ENCODE measurements around the gene PMPCA.
"Not testable (repeated sequence)": the region's sequence is repeated elsewhere in the genome, so short reads cannot be mapped to it uniquely, and the experiment has no call there.

Gene PMPCA

DNA sequence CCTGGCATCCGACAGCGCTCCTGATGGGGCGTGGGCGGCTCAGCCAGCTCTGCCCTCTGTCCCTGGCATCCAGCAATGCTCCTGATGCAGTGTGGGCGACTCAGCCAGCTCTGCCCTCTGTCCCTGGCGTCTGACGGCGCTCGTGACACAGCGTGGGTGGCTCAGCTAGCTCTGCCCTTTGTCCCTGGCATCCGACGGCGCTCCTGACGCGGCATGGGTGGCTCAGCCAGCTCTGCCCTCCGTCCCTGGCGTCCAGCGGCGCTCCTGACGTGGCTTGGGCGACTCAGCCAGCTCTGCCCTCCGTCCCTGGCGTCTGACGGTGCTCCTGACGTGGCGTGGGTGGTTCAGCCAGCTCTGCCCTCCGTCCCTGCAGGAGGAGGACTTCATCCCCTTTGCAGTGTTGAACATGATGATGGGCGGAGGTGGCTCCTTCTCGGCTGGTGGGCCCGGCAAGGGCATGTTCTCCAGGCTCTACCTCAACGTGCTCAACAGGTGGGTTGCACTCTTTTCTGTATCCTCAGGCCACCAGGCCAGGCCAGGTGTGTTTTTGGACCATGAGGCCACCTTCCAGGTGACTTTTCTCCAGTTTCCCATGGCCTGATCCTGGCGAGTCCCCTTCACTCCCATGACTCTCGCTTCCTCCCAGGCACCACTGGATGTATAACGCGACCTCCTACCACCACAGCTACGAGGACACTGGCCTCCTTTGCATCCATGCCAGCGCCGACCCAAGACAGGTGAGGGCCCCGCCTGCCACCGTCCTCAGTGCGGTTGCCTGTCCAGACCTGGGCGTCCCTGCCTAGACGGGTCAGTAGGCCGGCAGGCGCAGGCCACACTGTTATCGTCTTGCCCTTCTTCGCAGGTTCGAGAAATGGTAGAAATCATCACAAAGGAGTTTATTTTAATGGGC lies 8.0 kb downstream of the PMPCA start:
- no peak for DNase-seq

DNA sequence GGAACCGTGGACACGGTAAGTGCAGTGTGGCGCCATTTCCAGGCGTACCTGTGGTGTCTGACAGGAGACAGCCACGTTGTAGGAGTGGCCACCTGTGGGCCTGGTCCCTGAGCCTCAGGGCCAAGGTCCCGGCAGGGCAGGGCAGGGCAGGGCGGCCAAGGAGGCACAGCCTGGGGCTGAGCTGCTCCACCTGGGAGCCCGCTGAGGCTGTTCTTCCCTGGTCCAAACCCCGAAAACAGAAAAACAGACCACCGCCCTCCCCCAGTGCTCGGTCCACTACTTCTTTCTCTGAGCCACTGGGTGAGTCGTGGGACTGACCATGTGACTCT lies 8.6 kb downstream of the PMPCA start:
- no peak for DNase-seq

DNA sequence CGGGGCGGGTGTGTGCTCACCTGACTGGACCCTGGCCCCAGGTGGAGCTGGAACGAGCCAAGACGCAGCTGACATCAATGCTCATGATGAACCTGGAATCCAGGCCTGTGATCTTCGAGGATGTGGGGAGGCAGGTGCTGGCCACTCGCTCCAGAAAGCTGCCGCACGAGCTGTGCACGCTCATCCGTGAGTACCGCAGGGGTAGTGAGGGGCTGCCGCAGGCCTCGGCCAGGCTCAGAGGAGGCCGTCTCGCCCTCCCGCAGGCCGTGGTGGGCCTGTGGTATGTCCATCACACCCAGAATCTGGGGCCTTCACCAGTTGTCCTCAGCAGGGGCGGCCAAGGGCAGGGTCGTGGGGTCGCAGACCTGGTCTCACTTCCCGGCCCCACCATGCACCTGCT lies 11.3 kb downstream of the PMPCA start:
- DNase-seq: no peak

DNA sequence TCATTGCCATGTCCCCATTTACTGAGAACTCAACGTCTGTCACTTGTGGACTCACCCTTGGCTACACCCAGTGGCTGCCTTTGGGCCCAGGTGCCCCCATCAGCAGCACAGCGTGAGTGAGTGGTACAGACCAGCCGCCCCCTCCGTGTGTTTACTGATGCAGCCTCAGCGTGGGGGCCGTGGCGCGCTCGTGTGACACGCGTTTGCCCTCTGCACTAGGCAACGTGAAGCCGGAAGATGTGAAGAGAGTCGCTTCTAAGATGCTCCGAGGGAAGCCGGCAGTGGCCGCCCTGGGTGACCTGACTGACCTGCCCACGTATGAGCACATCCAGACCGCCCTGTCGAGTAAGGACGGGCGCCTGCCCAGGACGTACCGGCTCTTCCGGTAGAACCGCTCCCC lies 12.4 kb downstream of the PMPCA start:
- no peak for DNase-seq

DNA sequence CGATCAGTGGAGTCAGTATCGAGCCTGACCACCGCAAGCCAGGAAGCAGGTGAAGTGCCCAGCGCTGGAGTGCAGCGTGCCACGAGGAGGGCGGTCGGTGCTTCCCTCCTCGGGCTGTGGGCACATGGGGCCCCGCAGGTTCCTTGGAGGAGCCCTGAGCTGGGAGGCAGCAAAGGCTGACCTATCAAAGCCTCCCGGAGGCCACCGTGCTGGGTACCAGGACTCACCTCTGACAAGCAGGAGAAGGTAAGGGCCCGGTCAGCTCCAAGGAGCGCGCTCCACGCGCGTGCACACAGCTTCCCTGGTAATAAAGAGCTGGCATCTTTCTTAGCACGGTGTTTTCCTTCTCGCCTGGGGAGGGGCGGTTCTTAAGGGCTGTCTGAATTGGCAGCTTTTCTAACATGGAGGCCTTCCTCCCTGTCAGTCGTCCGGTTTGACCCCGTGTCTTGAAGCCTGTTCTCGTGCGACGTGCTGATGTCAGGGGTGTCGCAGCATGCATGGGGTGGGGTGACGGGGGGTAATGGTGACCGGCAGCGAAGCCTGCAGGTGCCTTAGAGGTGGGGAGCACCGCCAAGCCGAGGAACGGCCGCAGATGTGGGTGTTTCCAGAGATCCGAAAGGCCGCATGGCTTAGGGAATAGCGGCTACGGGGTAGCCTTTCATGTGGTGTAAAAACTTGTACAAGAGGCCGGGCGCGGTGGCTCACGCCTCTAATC lies 13.1 kb downstream of the PMPCA start:
- no peak for DNase-seq

DNA sequence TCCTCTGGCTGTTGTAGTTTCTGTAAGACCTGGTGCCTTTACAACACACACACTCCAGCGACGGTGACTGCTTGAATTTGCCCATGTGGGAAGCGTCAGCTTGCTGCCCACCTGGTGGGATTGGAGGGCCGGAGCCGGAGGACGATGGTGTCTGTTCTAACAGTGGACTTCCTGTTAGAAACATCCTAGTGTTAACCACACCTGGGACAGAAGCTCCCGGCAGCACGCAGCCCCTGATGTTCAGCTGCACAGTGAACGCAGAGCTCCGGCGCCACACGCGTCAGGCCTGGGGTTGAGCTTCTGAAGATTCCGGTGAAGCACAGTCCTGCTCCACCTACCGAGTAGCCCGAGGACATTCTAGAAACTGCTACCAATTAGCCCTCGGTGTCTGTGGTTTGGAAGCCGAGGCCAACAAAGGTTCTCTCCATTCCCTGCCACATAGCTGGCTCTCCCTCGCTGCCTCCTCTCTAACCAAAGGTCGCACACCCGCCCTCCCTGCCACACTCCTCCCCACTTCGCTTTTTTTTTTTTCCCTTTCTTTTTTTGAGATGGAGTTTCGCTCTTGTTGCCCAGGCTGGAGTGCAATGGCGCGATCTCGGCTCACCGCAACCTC lies 14.4 kb downstream of the PMPCA start:
- no peak for DNase-seq

DNA sequence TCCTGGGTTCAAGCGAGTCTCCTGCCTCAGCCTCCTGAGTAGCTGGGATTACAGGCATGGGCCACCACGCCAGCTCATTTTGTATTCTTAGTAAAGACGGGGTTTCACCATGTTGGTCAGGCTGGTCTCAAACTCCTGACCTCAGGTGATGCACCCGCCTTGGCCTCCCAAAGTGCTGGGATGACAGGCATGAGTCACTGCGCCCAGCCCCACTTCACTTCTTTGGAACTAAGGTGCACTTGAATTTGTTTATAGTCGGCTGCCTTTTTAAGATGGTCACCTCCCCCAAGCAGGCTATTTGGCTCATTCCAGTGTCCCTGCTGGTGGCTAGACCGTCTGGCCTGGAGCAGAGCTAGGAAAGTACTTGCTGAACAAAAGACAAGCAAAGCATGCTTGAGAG lies 14.9 kb downstream of the PMPCA start:
- not testable (repeated sequence) for DNase-seq

DNA sequence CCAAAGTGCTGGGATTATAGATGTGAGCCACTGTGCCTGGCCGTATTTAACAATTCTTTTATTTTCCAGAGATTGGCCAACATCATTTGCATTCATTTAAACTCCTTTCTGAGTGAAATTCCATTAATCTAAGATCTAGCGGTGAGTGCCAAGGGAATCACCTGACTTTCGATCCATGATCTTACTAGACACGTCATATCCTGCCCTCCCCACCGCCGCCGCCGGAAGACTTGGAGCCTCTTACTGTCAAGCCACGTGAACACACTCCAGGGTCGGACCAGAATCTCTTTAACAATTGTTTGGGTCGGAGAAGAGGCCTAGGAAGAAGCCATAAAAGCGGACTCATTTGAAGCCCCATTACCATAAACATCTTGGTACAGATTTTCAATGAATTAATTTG lies 16.3 kb downstream of the PMPCA start:
- no peak for DNase-seq

DNA sequence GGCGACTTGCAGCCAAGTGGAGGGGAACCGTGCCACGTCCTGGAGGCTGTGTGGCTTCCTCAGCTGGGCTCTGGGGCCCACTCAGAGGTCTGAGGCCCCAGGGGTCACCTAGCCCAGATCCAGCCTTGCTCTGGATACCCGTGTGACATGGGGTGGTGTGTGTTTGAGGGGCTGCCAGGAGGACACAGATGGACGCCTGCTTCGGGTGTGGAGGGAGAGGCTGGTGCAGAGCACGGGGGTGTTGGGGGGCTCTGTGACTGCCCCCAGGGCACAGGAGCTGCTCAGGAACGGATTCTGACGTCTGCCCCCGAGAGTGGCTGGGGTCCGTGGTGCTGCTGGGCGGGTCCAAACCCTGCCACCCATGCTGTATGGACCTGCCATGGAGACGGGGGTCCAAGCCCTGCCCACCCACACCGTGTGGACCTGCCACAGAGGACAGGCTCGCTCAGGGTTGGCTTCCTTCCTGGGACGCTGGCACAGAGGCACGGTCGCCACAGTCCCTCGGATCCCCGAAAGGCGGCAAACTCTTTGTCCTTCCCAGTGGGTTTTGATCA lies 18.7 kb downstream of the PMPCA start:
- no peak for DNase-seq

DNA sequence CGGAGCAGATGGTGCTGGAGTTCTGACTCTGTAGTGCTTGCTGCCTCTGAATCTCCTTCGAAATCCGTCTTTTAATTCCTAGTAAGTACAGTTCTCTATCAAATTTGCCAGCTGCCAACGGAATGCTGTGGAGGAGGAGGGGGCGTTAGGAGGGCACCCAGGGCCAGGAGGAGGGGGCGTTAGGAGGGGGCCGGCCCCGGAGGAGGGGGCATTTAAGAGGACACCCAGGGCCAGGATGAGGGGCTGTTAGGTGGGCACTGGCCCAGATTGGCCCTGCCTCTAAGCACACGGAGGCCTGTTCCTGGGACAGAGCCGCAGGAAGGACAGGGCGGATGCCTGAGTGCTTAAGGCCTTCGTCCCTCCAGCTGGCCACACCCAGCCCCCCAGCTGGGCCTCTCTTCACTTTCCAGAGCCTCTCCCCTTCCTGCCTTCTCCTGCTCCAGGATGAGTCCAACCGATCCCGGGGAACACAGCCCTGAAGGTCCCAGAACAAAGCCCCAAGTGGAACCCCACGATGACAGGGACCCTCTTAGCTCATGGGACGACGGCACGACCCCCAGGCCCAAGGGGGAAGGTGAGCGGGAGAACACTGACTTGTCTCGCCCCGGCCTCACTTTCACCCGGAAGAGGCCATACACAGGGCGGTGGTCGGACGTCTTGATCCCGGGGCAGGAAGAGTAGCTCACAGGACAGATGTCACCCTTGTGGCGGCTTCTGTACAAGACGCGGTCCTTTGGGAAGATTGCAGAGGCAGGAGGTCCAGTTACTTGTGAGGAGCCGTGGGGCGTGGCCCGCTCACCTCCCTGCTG lies 19.4 kb downstream of the PMPCA start:
- no peak for DNase-seq

DNA sequence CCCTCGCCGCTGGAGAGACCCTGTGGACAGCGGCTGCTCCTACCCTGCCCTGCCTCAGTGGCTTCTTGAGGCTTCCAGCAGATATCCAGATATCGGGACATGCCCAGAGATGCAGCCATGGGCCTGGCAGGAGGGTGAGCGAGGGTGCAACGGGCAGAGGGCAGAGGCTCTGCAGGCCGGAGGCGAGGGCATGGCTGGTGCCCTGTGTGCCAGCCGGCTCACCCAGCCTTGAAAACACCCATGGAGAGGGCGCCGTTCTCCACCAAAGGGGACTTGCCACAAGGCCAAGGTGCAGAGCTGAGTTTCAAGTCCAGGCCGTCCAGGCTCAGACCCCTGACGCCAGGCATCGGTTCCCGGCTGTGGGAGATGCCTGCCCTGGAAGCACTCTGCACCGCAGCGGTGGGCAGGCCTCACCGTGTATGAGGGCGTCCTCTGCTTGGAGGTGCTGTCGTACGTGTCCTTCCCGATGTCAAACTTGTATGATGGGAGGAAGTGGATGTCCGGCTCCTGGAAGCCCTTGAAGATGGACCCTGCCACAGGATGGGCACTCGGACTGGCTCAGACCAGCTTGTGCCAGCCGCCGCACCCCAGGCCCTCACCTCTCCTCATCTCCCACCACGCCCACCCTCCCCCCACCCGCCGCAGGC lies 20.3 kb downstream of the PMPCA start:
- no peak for DNase-seq

DNA sequence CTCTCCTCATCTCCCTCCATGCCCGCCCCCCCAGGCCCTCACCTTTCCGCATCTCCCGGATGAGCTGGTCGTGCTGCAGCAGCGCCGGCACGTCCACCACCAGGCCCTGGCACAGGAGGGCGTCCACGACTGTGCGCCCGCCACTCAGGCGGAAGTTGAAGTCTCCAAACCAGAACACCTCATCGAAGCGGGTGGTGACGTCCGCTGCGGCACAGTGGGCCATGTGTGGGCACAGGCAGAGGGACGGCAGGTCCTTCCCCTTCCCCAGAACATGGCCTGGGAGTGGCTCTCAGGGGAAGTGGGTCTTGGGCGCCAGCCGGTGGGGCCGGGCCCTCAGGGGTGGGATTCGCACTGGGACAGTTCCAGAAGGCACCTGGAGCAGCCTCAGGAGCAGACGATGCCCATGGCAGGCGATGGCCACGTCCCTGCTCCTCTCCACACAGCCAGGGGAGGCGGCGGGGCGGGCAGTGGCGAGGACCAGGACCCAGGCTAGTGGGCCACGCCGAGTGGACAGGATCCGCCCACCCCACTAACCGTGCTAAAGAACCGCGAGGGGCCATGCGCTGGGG lies 21.4 kb downstream of the PMPCA start:
- DNase-seq: no peak

DNA sequence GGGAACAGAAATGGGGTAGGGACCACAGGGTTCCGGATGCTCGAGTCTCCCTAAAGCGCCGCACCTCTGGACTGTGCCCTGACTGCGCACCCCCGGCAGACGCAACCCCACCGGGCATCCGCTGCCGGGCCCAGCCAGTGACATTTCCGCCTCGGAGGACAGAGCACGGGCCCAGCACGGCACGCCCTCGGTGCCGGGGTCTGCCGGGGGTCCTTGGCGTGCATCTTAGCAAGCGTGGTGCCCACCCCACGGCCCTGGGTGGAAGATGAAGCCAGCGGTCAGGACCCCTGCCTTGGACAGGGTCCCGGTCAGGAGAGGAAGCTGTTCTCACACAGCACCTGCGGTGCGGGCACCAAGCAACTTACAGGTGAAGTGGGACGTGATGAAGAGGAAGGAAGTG lies 22.1 kb downstream of the PMPCA start:
- DNase-seq: no peak

DNA sequence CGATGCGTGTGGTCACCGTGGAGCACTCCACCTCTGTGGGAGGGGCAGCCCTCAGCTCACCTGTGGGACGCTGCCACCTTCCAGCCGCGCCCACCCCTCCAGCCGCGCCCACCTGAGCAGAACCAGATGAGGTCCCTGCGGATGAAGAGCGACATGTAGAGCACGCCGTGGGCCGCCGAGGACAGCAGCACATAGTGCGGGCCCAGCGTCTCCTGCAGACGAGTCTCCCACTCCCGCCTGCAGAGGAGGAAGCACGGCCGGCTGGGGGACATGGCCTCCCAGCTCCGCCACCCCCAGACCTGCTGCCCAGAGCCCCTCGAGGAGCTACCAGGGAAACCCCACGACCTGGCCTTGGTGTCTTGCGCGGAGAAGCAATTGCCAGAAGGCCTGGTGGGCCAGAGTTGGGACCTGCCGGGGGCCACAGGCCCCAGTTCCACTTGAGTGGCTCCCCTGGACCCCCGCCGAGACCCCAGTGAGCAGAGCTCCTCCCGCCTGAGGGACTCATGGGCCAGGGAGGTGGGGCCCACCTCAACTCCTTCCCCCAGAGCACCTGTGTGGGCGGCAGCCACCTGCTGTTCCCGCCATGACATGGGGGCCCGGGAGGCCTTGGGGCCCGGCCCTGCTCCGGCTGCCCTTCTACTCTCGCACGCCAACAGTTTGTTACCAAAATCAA lies 22.7 kb downstream of the PMPCA start:
- no peak for DNase-seq

DNA sequence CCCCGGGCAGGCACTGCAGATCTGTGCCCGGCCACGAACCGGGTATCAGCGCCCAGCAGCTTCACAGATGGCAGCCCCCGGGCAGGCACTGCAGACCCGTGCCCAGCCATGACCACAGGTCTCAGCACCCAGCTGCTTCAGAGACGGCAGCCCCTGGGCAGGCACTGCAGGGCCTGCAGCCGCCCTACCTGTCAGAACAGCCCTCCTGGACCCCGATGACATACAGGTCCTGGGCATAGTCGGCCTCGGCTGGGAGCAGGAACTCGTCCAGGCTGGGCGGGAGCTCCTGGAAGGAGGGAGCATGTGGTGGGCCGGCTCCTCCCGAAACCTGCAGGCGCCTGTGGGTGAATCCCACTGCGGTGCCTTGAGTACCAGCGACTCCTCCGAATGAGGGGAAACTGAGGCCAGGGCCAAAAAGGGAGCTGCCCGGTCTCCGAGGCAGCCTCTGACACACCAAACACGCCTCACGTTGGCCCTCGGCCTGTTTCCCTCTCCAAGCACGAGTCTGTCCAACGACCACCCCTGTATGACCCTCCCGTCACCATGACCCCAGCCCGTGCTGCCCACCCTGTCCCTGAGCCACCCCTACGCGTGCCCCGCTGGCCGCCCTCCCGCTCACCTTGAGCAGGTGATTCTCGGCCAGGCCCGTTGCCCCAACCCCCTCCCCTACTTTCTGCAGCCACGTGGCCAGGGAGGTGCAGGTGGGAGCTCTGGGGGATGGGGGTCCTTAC lies 23.6 kb downstream of the PMPCA start:
- DNase-seq: no peak

DNA sequence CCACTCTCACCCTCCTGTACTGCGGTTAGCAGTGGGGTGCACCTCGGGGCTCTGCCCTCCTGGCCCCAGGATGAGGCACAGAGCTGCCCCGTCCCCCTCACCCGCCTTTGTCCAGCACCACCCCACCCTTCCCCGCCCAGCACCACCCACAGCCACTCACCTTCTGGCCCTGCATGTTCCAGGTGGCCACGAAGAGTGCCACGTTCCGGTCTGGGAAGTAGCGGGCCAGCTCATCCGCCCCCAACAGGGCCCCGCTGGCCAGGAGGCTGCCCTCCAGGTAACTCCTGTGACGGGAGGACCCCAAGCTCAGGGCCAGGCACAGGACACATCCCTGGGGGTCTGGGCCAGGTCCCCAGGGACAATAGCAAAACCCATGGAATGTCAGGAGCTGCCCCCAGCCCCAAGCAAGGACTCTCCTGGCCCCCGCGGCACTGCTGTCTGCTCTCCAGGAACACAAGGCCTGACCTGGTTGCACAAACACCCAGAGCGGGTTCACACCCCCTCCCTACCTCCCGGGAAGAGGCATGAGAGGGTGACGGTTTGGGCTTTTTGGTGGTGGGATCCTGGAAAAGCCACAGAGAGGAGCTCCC lies 24.2 kb downstream of the PMPCA start:
- DNase-seq: no peak

DNA sequence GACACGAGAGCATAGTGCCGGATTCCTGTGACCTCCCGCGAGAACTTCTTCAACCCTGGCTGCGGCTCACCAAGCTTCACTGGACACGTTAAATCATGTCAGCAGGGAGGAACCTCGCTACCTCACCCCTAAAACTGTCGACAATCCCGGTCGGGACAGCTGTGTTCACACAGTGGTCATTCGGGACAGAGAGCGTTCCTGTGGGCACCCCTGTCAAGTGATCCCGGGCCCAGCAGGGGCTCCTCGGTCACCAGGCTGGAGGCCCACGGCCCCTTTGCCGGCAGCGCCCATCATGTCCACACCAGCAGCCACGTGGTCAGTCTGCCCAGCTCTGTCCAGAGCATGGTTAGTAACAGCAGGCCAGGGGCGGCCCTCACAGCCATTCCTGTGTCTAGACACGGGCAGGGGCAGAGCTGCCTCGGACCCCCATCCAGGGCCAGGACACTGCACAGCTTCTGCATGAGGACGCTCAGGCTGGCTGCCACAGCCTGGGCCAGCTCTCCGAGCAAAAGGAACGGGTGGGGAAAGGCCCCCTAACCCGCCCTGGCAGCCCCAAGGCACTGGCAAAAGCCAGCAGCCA lies 25.7 kb downstream of the PMPCA start:
- DNase-seq: no peak

DNA sequence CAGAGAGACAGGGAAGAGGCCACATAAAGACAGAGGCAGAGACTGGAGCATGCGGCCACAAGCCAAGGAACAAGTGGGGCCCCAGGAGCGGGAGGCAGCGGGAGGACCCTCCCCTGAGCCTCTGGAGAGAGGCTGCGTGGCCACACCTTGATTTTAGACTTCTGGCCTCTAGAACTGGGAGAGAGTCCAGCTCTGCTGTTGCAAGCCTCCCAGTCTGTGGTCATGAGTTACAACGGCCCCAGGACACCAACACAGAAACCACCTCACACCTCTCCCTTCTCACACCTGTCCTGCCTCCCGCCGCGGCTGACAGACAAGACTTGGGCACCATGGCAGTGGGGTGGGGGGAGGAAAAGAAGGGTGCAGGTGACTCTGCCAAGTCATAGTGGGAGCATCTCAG lies 27.0 kb downstream of the PMPCA start:
- DNase-seq: no peak

DNA sequence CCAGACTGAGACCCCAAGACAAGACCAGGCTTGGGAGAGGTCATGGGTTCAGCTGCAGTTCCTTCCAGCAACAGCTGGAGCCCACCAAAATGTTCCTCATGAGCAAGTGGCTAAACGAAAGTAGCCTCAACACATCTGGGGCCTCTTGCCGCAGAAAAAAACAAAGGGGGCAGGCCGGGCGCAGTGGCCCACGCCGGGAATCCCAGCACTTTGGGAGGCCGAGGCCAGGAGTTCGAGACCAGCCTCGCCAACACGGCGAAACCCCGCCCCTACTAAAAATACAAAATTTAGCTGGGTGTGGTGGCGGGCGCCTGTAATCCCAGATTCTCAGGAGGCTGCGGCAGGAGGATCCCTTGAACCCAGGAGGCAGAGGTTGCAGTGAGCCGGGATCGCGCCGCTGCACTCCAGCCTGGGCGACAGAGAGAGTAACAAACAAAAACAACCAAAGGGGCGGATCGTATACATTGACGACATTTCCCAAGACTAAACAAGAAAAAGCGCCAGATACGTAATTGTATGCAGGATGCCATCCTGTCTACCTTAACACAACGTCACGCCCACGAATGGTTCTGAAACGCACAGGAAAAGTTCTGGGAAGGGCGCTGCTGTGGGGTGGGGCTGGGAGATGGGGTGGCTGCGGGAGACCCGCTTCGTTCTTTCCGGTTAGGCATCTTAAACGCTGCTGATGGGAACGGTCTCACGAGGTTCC lies 27.5 kb downstream of the PMPCA start:
- DNase-seq: no peak
